ENCODE measurements around the gene CCSER1. TPM values are rescaled to one million over a fixed set of nuclear protein-coding genes. Genes with fewer than 3 reads are reported as not detected.
"Not testable (repeated sequence)": the region's sequence is repeated elsewhere in the genome, so short reads cannot be mapped to it uniquely, and the experiment has no call there.

Gene CCSER1
- total RNA-seq, 1 donor from 2014 or later, result 8.4 TPM

DNA sequence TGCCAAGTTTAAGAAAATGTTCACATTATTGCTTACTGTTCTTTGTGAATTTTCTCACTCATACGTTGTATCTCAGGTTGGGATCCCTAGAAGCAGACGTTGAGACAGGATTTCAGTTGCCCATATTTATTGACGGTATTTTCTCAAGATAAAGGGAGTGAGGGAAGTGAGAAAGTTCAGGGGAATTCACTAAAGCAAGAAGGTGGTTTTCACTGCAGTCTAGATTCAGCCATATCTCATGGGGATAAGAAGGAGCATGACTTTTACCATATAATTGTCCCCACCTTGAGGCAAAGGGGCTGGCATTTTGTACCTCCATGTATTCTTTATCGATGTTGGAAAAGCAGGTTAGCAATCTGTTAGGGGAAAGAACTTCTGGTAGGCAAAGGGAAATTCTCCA lies 543.0 kb downstream of the CCSER1 start:
- ATAC-seq (no peak), DNase-seq (no peak)
- Histone ChIP-seq H3K9me3 (peaks cover 8% of the 10 kb centered on the region), H3K27me3 (ENCODE audit: low read depth) (no peaks in the 10 kb centered on the region), H3K27ac (no peak overlapping the region), H3K4me3 (no peak overlapping the region), H3K4me1 (no peaks in the 10 kb centered on the region), H3K36me3 (no peaks in the 10 kb centered on the region)
- TF ChIP-seq, protein P1, sequence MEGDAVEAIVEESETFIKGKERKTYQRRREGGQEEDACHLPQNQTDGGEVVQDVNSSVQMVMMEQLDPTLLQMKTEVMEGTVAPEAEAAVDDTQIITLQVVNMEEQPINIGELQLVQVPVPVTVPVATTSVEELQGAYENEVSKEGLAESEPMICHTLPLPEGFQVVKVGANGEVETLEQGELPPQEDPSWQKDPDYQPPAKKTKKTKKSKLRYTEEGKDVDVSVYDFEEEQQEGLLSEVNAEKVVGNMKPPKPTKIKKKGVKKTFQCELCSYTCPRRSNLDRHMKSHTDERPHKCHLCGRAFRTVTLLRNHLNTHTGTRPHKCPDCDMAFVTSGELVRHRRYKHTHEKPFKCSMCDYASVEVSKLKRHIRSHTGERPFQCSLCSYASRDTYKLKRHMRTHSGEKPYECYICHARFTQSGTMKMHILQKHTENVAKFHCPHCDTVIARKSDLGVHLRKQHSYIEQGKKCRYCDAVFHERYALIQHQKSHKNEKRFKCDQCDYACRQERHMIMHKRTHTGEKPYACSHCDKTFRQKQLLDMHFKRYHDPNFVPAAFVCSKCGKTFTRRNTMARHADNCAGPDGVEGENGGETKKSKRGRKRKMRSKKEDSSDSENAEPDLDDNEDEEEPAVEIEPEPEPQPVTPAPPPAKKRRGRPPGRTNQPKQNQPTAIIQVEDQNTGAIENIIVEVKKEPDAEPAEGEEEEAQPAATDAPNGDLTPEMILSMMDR (IDR thresholded peaks at IDR 0.05), result no peak
- intact Hi-C loops (cut with DNase I), result no loop called here

GRCh38 chr4:90689739-90690138 lies 562.5 kb downstream of the CCSER1 start:
- peak in 1 of 2 donors; percentile 32 for ATAC-seq
- Histone ChIP-seq H3K27me3 (ENCODE audit: low read depth) (no peaks in the 10 kb centered on the region), H3K27ac (no peak overlapping the region), H3K4me3 (no peak overlapping the region), H3K4me1 (no peaks in the 10 kb centered on the region), H3K9me3 (no peaks in the 10 kb centered on the region), H3K36me3 (no peaks in the 10 kb centered on the region)
- TF ChIP-seq, protein P1 (IDR thresholded peaks at IDR 0.05), result no peak
- DNase-seq, result no peak
- intact Hi-C loops (cut with DNase I), result no loop called here

- no peak for DNase-seq
- intact Hi-C loops (cut with DNase I), result no loop called here
These were observed 568.2 kb downstream of the CCSER1 start for GRCh38 chr4:90695411-90695810.

DNA sequence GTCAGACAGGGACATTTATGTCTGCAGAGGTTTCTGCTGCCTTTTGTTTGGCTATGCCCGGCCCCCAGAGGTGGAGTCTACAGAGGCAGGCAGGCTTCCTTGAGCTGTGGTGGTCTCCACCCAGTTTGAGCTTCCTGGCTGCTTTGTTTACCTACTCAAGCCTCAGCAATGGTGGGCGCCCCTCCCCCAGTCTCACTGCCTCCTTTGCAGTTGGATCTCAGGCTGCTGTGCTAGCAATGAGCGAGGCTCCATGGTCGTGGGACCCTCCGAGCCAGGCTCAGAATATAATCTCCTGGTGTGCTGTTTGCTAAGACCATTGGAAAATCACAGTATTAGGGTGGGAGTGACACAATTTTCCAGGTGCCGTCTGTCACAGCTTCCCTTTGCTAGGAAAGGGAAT lies 578.3 kb downstream of the CCSER1 start:
- ATAC-seq; H3K9me3 ChIP-seq; DNase-seq; intact Hi-C loops (cut with DNase I); H3K4me3 ChIP-seq; H3K27me3 ChIP-seq (ENCODE audit: low read depth); H3K27ac ChIP-seq; H3K36me3 ChIP-seq; H3K4me1 ChIP-seq: not testable (repeated sequence)

More at GRCh38 chr4:90695411-90695810, 568.2 kb downstream of the CCSER1 start:
- ATAC-seq, result no peak
- Histone ChIP-seq H3K27me3 (ENCODE audit: low read depth) (no peaks in the 10 kb centered on the region), H3K9me3 (no peaks in the 10 kb centered on the region), H3K36me3 (no peaks in the 10 kb centered on the region), H3K27ac (no peak overlapping the region), H3K4me1 (no peaks in the 10 kb centered on the region), H3K4me3 (no peak overlapping the region)
- TF ChIP-seq, protein P1 (IDR thresholded peaks at IDR 0.05), result no peak

DNA sequence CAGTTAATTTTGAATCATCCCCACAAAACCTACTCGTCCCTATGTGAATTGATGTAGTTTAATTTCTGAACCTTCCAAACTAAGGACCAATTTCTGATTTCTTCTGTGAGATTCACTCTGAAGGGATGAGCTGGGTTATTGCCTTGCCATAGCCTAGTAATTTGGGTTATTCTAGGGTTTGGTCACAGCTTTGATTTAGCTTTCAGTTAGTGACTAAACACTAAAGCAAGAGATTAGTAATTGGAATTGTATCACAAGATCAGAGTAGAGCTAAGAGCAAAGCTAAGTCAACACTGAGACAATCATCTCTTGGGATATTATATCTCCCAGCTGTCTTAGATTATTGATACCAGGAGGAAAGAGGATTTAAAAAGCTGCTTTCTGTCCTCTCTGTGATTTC lies 588.0 kb downstream of the CCSER1 start:
- H3K9me3 ChIP-seq, result no peaks in the 10 kb centered on the region
- DNase-seq (no peak), ATAC-seq (no peak)
- intact Hi-C loops (cut with DNase I), result no loop called here
- no peaks in the 10 kb centered on the region for H3K4me1 ChIP-seq
- H3K27me3 ChIP-seq (ENCODE audit: low read depth), result no peaks in the 10 kb centered on the region
- TF ChIP-seq, protein P1 (IDR thresholded peaks at IDR 0.05), result no peak
- no peak overlapping the region for H3K4me3 ChIP-seq
- no peak overlapping the region for H3K27ac ChIP-seq
- no peaks in the 10 kb centered on the region for H3K36me3 ChIP-seq

GRCh38 chr4:90718931-90719330 lies 591.7 kb downstream of the CCSER1 start:
- intact Hi-C loops (cut with DNase I), result no loop called here
- Histone ChIP-seq H3K4me1 (no peaks in the 10 kb centered on the region), H3K36me3 (no peaks in the 10 kb centered on the region), H3K27me3 (ENCODE audit: low read depth) (no peaks in the 10 kb centered on the region), H3K9me3 (no peaks in the 10 kb centered on the region), H3K27ac (no peak overlapping the region), H3K4me3 (no peak overlapping the region)
- DNase-seq, result no peak
- ATAC-seq, result no peak
- TF ChIP-seq, protein P1 (IDR thresholded peaks at IDR 0.05), result no peak
